IPS DF 6.9 (cell line): ENCODE measurements around the gene ANP32D.
"Not testable (repeated sequence)": the region's sequence is repeated elsewhere in the genome, so short reads cannot be mapped to it uniquely, and the experiment has no call there.

Experiments used
- DNase-seq: peaks from one replicate; pipeline ENCODE4 v3.0.0-alpha.2; 2013; ENCODE audit warnings: low read depth, low spot score
- H3K27ac ChIP-seq: one replicate; pipeline ENCODE4 v1.5.1; 2013; ENCODE audit warnings: low read length, control low read depth
- H3K27me3 ChIP-seq: 2 replicates; pipeline ENCODE4 v1.6.1; 2013; ENCODE audit warnings: mild to moderate bottlenecking, low read length; ENCODE audit not compliant: control insufficient read depth, insufficient read depth
- H3K36me3 ChIP-seq: 2 replicates; pipeline ENCODE4 v1.6.1; 2013; ENCODE audit warnings: low read length; ENCODE audit not compliant: control insufficient read depth, insufficient read depth
- H3K4me1 ChIP-seq: 2 replicates; pipeline ENCODE4 v1.6.1; 2013; ENCODE audit warnings: low read length; ENCODE audit not compliant: control insufficient read depth, insufficient read depth
- H3K4me3 ChIP-seq: 2 replicates; pipeline ENCODE4 v1.5.1; 2013; ENCODE audit warnings: mild to moderate bottlenecking, low read length
- H3K9me3 ChIP-seq: 2 replicates; pipeline ENCODE4 v1.6.1; 2013; ENCODE audit warnings: low read length, inconsistent platforms; ENCODE audit not compliant: control insufficient read depth, insufficient read depth
- WGBS: extraction: QIAGEN DNeasy Blood & Tissue Kit; methylation state at CpG from one replicate; pipeline ENCODE4 v1.1.7; 2013; ENCODE audit warnings: mixed read lengths, missing lambda C conversion rate; ENCODE audit not compliant: insufficient read length, insufficient coverage; 5-methylcytosine and 5-hydroxymethylcytosine counted together

ANP32D gene

GRCh38 chr12:48472259-48472658 lies at the start of gene ANP32D:
TSS of gene ANP32D (plus strand) at chr12:48472559. CDS start at chr12:48472665, 106 bp downstream.
- Histone ChIP-seq H3K36me3 (no peaks in the 10 kb centered on the region), H3K27me3 (no peaks in the 10 kb centered on the region), H3K4me1 (no peaks in the 10 kb centered on the region), H3K4me3 (no peak within 1 kb of the TSS), H3K9me3 (no peaks in the 10 kb centered on the region; the same call in 1 of the 2 replicates), H3K27ac (no peak within 1 kb of the TSS)
- no peak for DNase-seq
- no CpG with 5 or more reads among the region's 7 CpGs for WGBS

DNA sequence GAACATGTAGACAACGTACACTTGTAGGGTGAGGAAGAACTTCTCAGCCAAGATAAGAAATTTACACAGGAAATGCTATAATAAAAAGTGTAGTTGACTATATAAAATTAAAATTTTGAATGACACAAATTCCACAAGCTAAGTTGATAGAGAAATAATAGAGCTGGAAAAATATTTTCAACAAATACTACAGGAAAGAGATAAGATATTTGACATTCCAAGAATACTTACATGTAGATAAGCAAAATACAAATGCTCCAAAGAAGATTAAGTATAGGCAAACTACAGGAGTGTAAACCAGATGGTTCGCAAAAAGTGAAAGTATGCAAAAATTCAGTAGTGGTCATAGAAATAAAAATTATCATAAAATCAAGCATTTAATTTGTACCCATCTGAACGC lies 49.2 kb upstream of the ANP32D start:
- no peaks in the 10 kb centered on the region for H3K4me1 ChIP-seq
- H3K9me3 ChIP-seq = no peaks in the 10 kb centered on the region
- no peaks in the 10 kb centered on the region for H3K36me3 ChIP-seq
- no CpG with 5 or more reads among the region's 3 CpGs for WGBS
- H3K27ac ChIP-seq = no peak overlapping the region
- H3K4me3 ChIP-seq = no peak overlapping the region
- H3K27me3 ChIP-seq = 0 out of 2 replicates have a peak, but pooled peaks cover 1% of the 10 kb centered on the region
- DNase-seq = no peak

- no CpG with 5 or more reads among the region's 1 CpG for WGBS
- no peak for DNase-seq
- no peak overlapping the region for H3K27ac ChIP-seq
Measured at GRCh38 chr12:48424644-48425043, 47.7 kb upstream of the ANP32D start.

DNA sequence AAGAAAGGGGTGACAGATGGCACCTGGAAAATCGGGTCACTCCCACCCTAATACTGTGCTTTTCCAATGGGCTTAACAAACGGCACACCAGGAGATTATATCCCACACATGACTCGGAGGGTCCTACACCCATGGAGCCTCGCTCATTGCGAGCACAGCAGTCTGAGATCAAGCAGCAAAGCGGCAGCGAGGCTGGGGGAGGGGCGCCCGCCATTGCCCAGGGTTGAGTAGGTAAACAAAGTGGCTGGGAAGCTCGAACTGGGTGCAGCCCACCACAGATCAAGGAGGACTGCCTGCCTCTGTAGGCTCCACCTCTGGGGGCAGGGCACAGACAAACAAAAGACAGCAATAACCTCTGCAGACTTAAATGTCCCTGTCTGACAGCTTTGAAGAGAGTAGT lies 38.3 kb upstream of the ANP32D start:
- not testable (repeated sequence) for H3K27me3 ChIP-seq, H3K27ac ChIP-seq, H3K9me3 ChIP-seq, DNase-seq, H3K4me3 ChIP-seq, H3K4me1 ChIP-seq, H3K36me3 ChIP-seq
- no CpG with 5 or more reads among the region's 10 CpGs for WGBS

More at GRCh38 chr12:48424644-48425043, 47.7 kb upstream of the ANP32D start:
- Histone ChIP-seq H3K9me3 (no peaks in the 10 kb centered on the region), H3K4me3 (no peak overlapping the region), H3K4me1 (no peaks in the 10 kb centered on the region), H3K27me3 (no peaks in the 10 kb centered on the region), H3K36me3 (no peaks in the 10 kb centered on the region)

DNA sequence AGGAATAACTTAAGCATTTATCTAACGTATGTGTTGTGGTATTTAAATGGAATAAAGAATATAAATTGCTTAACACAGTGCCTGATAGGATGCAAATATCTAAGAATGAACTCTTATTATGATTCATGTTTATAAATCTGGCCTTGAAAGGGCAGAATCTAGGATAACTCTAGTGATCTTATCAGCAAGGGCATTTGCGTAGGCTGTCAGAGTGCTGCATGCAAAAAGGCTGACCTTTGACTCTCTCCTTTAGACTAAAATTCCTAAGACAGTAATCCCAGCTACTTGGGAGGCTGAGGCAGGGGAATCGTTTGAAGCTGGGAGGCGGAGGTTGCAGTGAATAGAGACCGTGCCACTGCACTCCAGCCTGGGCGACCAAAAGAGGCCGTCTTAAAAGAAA lies 31.3 kb upstream of the ANP32D start:
- Histone ChIP-seq H3K9me3 (no peaks in the 10 kb centered on the region), H3K4me3 (no peak overlapping the region)

GRCh38 chr12:48442179-48442847 lies 30.0 kb upstream of the ANP32D start:
- no CpG with 5 or more reads among the region's 3 CpGs for WGBS
- H3K9me3 ChIP-seq = no peaks in the 10 kb centered on the region
- H3K36me3 ChIP-seq = no peaks in the 10 kb centered on the region
- H3K27ac ChIP-seq = no peak overlapping the region
- no peaks in the 10 kb centered on the region for H3K27me3 ChIP-seq
- no peak for DNase-seq
- no peaks in the 10 kb centered on the region for H3K4me1 ChIP-seq
- no peak overlapping the region for H3K4me3 ChIP-seq

More for the DNA sequence above, 31.3 kb upstream of the ANP32D start:
- H3K27ac ChIP-seq = no peak overlapping the region
- no peaks in the 10 kb centered on the region for H3K4me1 ChIP-seq
- WGBS = no CpG with 5 or more reads among the region's 7 CpGs
- no peaks in the 10 kb centered on the region for H3K27me3 ChIP-seq
- H3K36me3 ChIP-seq = no peaks in the 10 kb centered on the region
- DNase-seq = no peak

DNA sequence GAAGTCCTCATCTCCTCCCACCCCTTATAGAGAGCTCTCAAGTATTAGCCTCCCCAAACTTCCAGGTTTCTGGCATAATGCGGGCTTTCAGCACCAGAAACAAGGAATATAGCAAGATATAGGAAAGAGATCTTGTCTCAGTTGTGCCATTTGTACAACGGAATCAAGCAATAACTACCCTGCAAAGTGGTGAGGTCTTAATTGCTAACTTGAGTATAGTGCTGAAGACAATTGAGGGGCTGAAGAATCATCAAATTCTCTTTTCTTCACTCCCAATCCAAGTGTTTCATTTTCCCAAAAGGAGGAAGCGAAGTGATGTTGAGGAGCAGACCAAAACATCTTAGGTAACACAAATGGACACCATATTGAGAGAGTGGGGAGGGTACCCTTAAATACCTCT lies 26.8 kb upstream of the ANP32D start:
- no peak for DNase-seq
- Histone ChIP-seq H3K27me3 (no peaks in the 10 kb centered on the region), H3K36me3 (no peaks in the 10 kb centered on the region), H3K9me3 (no peaks in the 10 kb centered on the region), H3K4me1 (no peaks in the 10 kb centered on the region), H3K27ac (no peak overlapping the region), H3K4me3 (no peak overlapping the region)
- WGBS = no CpG with 5 or more reads among the region's 3 CpGs

DNA sequence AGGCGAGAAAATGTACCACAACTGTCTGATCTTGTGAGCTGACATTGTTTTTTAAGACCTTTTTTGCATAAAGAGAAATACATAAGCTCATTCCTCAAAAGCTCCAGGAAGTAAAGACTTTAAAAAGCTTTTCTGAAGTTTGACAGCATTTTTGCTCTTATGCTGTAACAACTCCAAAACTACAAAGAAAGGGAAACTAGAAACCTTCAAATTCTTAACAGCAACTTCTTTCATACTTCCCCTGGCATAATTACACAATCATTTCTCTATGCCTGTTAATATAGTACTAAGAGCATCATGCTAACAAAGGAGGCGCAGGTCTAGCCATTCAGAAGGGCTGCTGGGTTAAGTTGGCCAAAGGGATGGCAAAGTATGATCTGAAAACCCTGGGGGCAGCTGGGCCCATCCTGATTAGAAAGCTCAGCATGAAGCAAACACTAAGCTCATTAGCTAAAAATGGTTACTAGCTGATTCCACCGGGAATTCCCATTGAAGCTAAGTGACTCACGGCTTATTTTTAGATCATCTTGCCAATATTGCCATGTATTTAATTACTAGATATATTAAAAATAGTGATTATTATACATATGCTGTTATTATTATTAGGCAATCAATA lies 26.1 kb upstream of the ANP32D start:
- DNase-seq = no peak
- Histone ChIP-seq H3K27me3 (no peaks in the 10 kb centered on the region), H3K4me1 (no peaks in the 10 kb centered on the region), H3K36me3 (no peaks in the 10 kb centered on the region), H3K9me3 (no peaks in the 10 kb centered on the region), H3K27ac (no peak overlapping the region), H3K4me3 (no peak overlapping the region)
- WGBS = no CpG with 5 or more reads among the region's 4 CpGs

GRCh38 chr12:48447755-48448154 lies 24.6 kb upstream of the ANP32D start:
- Histone ChIP-seq H3K36me3 (no peaks in the 10 kb centered on the region), H3K9me3 (no peaks in the 10 kb centered on the region), H3K27me3 (no peaks in the 10 kb centered on the region), H3K4me1 (no peaks in the 10 kb centered on the region), H3K4me3 (no peak overlapping the region), H3K27ac (no peak overlapping the region)
- WGBS = no CpG with 5 or more reads among the region's 1 CpG
- DNase-seq = no peak

DNA sequence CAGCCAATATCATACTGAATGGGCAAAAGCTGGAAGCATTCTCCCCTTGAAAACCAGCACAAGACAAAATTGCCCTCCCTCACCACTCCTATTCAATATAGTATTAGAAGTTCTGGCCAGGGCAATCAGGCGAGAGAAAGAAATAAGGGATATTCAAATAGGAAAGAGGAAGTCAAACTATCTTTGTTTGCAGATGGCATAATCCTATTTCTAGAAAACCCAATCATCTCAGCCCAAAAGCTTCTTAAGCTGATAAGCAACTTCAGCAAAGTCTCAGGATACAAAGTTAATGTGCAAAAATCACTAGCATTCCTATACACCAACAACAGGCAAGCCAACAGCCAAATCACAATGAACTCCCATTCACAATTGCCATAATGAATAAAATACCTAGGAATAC lies 21.0 kb upstream of the ANP32D start:
- no peaks in the 10 kb centered on the region for H3K27me3 ChIP-seq
- no peak overlapping the region for H3K4me3 ChIP-seq
- no peak for DNase-seq
- H3K36me3 ChIP-seq = no peaks in the 10 kb centered on the region
- no peaks in the 10 kb centered on the region for H3K4me1 ChIP-seq
- no peaks in the 10 kb centered on the region for H3K9me3 ChIP-seq
- H3K27ac ChIP-seq = no peak overlapping the region
- no CpG with 5 or more reads among the region's 1 CpG for WGBS

- H3K9me3 ChIP-seq, H3K27me3 ChIP-seq, H3K4me3 ChIP-seq, H3K4me1 ChIP-seq, H3K36me3 ChIP-seq, DNase-seq, H3K27ac ChIP-seq: not testable (repeated sequence)
- WGBS = no CpG with 5 or more reads among the region's 2 CpGs
Measured at GRCh38 chr12:48452961-48453360, 19.4 kb upstream of the ANP32D start.
